Thoracic aorta (tissue), 2 donors: ENCODE data around the gene AP1G1. TPM values are rescaled to one million over a fixed set of nuclear protein-coding genes. Genes with fewer than 3 reads are reported as not detected.

Experiments used
- ATAC-seq: fragments of 150-250 bp; one replicate; pipeline ENCODE4 v1.8.0; 2017; ENCODE audit warnings: low read depth; ENCODE audit not compliant: insufficient number of reproducible peaks, low FRiP score
- DNase-seq: peaks from one replicate; pipeline ENCODE4 v3.0.0-alpha.2; 2020; ENCODE audit warnings: low spot score
- H3K27ac ChIP-seq, 2 donors: fragments of 200-600 bp; sonication (generic); 1 replicate in 1 of 2; 2 replicates in 1 of 2; pipeline ENCODE4 v1.5.1; 2016; ENCODE audit warnings: mild to moderate bottlenecking in 2 of 2, moderate library complexity in 2 of 2
- H3K27me3 ChIP-seq: fragments of 200-600 bp; sonication (generic); replicated peaks from 2 replicates; pipeline ENCODE4 v1.6.0; 2016; ENCODE audit warnings: mild to moderate bottlenecking; ENCODE audit not compliant: insufficient read depth
- H3K36me3 ChIP-seq: fragments of 200-600 bp; sonication (generic); one replicate; pipeline ENCODE4 v1.5.1; 2016
- H3K4me1 ChIP-seq, 2 donors: fragments of 200-600 bp; sonication (generic); 1 replicate in 1 of 2; 2 replicates in 1 of 2; pipeline versions ENCODE4 v1.5.1 to v1.6.0; 2016; ENCODE audit warnings: low read depth in 2 of 2, mild to moderate bottlenecking in 1 of 2; ENCODE audit not compliant: control insufficient read depth in 1 of 2
- H3K4me3 ChIP-seq: fragments of 200-600 bp; sonication (generic); 2 replicates; pipeline ENCODE4 v1.5.1; 2016; ENCODE audit warnings: mild to moderate bottlenecking
- H3K9me3 ChIP-seq: fragments of 200-600 bp; sonication (generic); 2 replicates; pipeline ENCODE4 v1.5.1; 2016
- total RNA-seq, 2 donors: library from RNA; depleted of rRNA; stranded (reverse); fragments of >200 nt; gene quantifications; one replicate each; pipeline versions ENCODE4 v1.1.0 to v1.2.3, GENCODE V29; 2016
- TF ChIP-seq, protein P1 (sequence below): fragments of 200-600 bp; sonication (generic); IDR thresholded peaks from one replicate; pipeline ENCODE4 v1.5.1; 2019; ENCODE audit warnings: antibody characterized with exemption

AP1G1 gene
- total RNA-seq, 2 donors from 2014 or later = 47.8 to 65.1 TPM

DNA sequence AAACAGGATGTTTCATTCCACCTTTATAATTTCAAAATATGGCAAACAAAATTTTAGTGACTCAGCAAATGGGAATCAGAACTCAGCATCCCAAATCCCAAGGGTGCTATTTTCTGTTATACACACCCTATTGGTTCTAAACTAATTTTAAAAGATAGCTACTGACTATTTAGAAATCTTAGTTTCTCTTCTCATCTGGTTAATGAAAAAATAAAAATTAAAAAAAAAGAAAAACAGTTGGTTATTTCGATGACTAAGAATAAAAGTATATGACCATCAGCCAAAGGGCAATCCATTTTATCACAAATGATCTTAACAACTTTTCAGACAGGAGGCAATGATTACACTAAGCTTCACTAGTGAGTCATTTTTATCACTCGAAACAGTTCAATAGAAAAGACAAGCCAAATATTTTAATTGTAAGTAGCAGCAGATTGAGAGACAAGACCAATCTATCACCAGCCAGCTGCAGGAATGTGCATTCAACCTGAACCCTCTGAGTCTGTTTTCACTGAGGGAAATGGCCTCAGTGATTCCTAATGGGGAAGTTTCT lies 99.3 kb downstream of the AP1G1 start:
- ATAC-seq (no peak), DNase-seq (no peak)
- H3K27me3 ChIP-seq = no peaks in the 10 kb centered on the region
- no peaks in the 10 kb centered on the region for H3K4me1 ChIP-seq
- no peaks in the 10 kb centered on the region for H3K36me3 ChIP-seq
- no peaks in the 10 kb centered on the region for H3K9me3 ChIP-seq
- no peak overlapping the region for H3K4me3 ChIP-seq
- no peak overlapping the region for H3K27ac ChIP-seq
- TF ChIP-seq, protein P1, sequence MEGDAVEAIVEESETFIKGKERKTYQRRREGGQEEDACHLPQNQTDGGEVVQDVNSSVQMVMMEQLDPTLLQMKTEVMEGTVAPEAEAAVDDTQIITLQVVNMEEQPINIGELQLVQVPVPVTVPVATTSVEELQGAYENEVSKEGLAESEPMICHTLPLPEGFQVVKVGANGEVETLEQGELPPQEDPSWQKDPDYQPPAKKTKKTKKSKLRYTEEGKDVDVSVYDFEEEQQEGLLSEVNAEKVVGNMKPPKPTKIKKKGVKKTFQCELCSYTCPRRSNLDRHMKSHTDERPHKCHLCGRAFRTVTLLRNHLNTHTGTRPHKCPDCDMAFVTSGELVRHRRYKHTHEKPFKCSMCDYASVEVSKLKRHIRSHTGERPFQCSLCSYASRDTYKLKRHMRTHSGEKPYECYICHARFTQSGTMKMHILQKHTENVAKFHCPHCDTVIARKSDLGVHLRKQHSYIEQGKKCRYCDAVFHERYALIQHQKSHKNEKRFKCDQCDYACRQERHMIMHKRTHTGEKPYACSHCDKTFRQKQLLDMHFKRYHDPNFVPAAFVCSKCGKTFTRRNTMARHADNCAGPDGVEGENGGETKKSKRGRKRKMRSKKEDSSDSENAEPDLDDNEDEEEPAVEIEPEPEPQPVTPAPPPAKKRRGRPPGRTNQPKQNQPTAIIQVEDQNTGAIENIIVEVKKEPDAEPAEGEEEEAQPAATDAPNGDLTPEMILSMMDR = no peak

DNA sequence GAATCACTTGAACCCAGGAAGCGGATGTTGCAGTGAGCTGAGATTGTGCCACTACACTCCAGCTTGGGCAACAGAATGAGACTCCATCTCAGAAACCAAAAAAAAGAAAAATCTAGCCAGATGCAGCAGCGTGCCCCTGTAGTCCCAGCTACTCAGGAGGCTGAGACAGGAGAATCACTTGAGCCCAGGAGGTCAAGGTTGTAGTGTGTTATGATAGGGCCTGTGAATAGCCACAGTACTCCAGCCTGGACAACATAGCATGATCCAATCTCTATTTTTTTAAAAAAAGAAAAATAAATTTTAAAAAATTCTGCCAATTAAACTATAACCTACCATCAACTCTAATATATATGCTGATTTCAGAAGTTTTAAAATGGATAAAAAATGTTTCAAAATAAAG lies 99.9 kb downstream of the AP1G1 start:
- DNase-seq (no peak), ATAC-seq (no peak)
- TF ChIP-seq, protein P1 = no peak
- H3K36me3 ChIP-seq = no peaks in the 10 kb centered on the region
- H3K4me3 ChIP-seq = no peak overlapping the region
- H3K4me1 ChIP-seq = no peaks in the 10 kb centered on the region
- no peaks in the 10 kb centered on the region for H3K27me3 ChIP-seq
- no peak overlapping the region for H3K27ac ChIP-seq
- no peaks in the 10 kb centered on the region for H3K9me3 ChIP-seq

DNA sequence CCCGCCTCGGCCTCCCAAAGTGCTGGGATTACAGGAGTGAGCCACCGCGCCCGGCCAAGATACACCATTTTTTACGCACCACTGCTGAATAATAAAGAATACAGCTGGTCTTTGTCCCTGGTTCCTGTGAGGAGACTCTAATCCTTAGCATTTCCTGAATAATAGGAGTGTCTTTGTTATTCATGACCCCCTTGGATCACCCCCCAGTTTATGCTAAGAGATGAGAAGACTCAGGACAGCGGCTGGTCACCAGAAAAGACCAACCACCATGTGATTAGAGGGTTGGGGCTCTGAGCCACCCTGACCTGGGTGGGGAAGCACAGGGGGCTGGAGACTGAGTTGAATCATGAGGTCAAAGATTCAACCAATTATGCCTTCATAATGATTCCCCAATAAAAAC lies 101.4 kb downstream of the AP1G1 start:
- H3K27me3 ChIP-seq = no peaks in the 10 kb centered on the region
- DNase-seq (no peak), ATAC-seq (no peak)
- H3K27ac ChIP-seq = no peak overlapping the region
- no peaks in the 10 kb centered on the region for H3K9me3 ChIP-seq
- TF ChIP-seq, protein P1 = no peak
- H3K4me3 ChIP-seq = no peak overlapping the region
- no peaks in the 10 kb centered on the region for H3K36me3 ChIP-seq
- H3K4me1 ChIP-seq = no peaks in the 10 kb centered on the region

DNA sequence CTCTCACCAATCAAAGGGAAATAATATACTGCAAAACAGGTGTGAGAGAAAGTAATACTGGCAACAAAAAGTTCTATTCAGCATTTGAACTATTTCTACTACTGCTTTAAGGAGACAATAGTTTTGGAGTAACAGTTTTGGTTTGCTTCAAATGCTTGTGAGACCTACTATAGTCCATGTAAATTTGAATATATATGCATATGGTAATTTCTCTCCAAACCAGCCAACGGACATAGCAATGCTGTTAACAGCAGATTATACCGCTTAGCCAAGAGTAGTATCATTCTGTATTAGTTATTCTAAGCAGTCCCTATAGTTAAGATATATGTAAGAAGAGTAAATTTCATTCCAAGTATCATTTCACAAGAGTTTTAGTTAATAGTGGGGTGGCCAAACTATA lies 102.6 kb downstream of the AP1G1 start:
- ATAC-seq = no peak
- Histone ChIP-seq H3K27ac (no peak overlapping the region), H3K36me3 (no peaks in the 10 kb centered on the region), H3K27me3 (no peaks in the 10 kb centered on the region), H3K9me3 (no peaks in the 10 kb centered on the region), H3K4me3 (no peak overlapping the region), H3K4me1 (no peaks in the 10 kb centered on the region)
- TF ChIP-seq, protein P1 = no peak
- no peak for DNase-seq

DNA sequence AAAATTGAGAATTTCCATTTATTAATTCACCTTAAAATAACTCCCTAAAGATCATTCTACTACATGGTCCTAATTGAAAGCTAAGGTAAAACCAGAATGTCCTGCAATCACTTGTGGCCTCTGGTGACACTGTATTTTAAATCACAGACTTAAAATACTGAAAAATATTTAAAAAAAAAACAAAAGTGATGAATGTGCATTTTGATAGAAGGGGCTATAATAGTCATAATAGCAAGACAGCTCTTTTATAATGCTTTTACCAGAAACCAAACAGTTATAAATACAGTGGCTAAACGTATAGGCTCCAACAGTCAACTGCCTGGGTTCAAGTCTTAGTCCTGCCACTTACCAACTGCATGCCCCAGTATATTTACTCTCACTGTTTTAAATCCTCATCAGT lies 105.3 kb downstream of the AP1G1 start:
- TF ChIP-seq, protein P1 = no peak

More for the DNA sequence above, 105.3 kb downstream of the AP1G1 start:
- Histone ChIP-seq H3K9me3 (no peaks in the 10 kb centered on the region), H3K27me3 (no peaks in the 10 kb centered on the region), H3K4me1 (no peaks in the 10 kb centered on the region), H3K27ac (no peak overlapping the region), H3K4me3 (no peak overlapping the region), H3K36me3 (peaks cover 7% of the 10 kb centered on the region)
- no peak for ATAC-seq
- DNase-seq = no peak
